HG02798 (cell line): ENCODE data around the gene RYR3.

Experiments used
- ATAC-seq: cut with Tn5 transposase; IDR thresholded peaks from one replicate; pipeline ENCODE4 v1.9.1; 2021; ENCODE audit warnings: mild to moderate bottlenecking; ENCODE audit not compliant: unreplicated experiment, poor library complexity

Gene RYR3

DNA sequence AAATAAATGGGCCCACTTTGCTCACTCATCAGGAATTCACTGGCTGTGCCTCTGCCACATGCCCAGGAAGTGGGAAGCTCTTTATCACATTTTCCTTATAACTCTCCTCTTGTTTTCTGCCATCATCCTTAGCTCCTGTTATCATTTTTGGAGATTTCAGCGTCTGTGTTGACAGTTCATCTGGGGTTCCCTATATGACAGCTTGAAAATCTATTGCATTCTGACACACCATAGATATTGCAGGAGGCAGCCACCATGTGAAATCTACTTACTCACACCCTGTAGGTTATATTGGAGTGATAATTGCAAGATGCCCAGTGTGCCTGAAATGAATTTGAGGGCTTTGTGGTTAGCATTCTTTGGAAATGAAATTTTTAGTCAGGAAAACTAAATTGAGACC, 132.9 kb downstream of the RYR3 start:
- no peak for ATAC-seq

DNA sequence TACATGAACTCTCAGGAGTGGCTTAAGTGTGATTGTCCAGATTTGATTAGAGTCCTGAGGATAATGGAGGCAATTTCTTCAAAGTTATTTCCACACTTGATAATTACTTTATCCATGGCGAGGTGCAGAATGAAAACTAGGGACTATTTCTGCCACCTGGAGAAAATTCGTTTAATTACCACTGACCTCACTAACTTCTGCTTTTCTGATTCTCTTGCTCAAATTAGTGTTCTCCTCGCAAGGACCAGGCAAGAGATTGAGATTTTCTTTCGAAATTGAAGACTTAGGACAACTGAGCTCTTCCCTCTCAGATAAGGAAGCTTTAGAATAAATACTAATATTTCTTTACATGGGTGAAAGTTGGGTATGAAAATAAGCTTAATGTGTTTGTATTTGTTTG, 135.2 kb downstream of the RYR3 start:
- ATAC-seq = no peak

DNA sequence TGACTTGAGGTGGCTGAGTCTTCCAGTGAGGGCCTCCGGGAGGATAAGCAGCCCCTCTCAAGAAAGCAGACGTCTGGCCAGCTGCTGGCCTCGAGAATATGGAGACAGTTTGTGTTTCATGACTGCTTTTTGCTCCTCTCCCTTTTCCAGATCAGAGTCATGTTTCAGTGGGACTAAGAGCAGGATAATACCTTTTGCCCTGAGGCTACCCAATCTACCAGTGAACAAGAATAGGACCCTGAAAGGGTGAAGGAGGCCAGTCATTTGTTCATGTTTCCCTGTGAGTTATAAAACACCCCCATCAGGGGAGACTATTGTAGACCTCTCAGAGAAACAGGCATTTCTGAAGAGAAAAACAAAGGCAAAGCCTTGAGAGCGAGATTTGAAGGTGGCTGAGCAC, 137.4 kb downstream of the RYR3 start:
- ATAC-seq = no peak

DNA sequence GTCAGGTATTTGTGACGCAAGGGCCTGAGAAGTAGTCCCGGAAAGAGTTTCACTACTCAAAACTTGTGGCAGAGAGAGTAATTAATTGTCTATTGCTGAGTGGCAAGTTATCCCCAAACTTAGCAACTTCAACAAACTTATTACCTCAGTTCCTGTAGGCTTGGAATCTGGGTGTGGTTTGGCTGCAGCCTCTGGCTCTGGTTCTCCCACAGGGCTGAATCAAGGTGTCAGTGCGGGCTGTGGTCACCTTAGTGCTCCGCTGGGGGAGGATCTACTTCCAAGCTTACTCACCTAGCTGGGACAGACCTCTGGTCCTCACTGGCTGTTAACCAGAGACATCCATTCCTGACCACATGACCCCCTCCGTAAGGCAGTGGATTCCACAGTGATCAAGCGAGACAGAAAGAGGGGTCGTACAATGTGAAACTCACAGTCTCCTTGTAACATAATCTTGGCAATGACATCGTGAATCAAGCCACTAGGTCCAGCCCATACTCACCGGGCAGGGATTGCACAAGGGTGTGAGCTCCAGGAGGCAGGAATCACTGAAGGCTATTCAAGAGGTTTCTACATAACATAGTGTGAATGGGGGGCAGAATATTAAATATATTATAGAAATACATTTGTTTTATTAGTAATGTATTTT, 138.3 kb downstream of the RYR3 start:
- no peak for ATAC-seq

DNA sequence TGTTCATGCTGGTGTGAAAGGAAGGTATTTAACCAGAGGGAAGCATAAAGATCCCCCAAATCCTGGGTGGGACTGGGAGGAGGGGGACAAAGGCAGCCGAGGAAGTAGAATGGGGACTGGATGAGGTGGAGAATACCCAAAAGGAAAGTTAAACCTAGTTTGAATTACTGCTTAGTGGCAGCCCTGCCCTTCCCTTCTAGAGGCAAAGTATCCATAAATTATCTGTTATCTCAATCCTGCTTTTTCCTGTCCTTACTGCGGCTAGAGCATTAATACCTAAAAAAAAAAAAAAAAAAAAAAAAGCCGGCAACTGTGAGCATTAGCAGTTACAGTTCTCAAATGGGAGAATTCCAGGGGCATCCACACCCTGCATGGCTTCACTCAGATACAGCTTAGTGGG, 139.0 kb downstream of the RYR3 start:
- no peak for ATAC-seq

DNA sequence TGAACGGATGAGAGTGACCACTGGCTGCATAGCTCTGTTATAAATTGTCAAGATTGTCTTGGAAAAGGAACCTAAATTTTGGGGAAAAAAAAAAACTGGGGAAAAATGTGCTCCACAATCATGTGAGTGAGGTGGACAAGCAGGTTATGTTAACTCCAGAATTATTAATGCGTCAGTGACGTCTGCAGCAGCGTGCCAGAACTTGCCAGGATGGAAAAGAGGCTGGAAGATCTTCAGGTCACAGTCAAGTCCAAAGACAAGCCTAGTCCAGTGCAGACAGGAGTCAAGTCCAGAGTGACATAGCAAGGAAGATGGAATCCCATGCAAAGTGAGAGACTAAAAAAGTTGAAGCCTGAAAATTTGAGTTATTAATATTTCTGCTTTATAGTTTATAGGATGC, 140.6 kb downstream of the RYR3 start:
- no peak for ATAC-seq

DNA sequence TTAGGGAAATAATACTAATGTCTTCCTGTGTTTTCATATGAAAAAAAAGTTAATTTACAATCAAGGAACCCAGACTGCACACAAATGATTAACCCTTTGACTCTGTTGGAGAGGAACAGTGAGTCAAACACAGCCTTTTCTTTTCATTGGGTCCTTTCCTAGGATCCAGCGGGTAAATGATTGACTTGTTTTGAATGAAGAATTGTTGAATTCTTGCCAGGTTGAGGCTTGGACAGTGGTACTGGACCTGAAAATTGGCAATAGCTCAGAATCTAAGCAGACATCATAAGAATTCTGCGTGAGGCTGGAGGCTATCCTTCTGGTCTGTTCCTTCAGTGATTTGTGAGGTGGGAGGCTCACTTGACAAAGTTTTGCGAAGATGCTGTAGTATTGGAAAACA, 143.0 kb downstream of the RYR3 start:
- no peak for ATAC-seq

DNA sequence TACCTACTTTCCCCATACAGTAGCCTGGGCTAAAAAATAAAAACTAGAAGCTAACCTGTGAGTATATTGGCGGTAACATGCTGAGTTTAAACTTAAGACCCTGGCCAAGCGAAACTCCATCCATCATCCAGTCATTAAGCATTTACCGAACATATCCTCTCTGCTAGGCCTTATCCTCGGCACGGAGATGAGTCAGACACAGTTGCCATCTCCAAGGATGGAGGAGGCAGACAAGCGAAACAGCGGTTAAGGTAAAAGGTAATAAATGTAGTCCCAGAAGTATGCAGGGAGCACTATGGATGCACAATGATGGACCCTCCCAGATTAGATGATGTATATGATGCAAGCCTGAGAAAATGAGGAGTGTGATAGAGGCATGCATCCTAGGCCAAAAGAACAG, 143.6 kb downstream of the RYR3 start:
- ATAC-seq = no peak

DNA sequence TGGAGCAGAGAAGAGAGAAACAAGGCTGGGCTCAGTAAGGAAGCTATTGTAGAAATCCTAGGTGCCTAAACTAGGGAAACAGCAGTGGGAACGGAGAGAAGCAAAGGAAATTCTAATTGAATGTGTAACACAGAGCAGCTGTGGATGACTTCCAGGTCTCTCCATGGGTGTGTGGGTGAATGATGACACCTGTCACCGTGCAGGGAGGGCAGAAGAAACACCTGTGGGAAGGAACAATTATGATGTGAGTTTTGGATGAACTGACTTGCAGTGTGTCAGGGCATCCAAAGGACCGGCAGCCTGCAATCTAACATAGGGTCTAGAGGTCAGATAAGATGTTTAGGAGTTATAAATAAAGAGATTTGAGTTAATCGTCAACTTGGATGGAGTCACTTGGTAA, 144.2 kb downstream of the RYR3 start:
- ATAC-seq = no peak

DNA sequence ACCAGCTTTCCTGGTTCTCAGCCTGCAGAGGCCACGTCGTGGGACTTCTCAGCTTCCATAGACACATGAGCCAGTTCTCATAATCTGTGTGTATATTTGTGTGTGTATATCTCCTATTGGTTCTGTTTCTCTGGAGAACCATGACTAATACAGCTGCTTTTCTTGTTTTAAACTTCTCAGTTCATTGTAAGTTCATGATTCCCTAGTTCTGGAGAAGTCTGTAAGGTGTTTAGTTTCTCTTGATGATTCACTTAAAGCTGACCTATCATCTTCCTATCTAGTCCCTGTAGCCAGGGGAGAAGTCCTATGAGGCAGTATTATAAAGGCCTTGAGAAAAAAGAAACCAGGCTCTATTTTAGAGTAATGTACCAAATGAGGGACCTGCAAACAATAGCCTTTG, 147.7 kb downstream of the RYR3 start:
- no peak for ATAC-seq

DNA sequence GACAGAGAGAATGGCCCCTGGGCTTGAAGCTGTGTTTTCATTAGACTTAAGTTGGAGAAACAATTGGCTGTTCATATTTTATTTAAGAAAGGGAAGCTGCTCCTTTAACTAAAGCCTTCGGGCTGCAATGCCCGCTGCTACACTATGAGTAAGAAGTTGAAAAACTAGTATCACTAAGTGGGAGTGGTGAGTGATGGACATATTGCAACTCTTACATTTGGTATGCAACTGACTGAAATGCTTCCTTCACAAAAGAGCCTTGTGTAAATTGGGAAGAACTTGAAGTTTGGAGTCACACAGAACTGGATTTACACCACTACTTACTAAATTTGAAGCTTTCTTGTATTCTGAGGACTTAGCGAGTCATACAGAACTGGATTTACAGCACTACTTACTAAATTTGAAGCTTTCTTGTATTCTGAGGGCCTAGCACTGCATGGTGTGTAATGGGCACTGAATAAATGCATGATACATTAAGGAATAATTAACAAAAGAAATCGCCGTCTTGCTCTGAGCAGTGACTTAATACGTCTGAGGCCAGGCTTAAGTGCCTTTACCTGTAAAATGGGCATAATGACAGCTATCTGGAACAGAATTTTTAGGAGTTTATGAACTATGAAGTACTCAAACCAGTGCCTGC, 149.5 kb downstream of the RYR3 start:
- no peak for ATAC-seq

DNA sequence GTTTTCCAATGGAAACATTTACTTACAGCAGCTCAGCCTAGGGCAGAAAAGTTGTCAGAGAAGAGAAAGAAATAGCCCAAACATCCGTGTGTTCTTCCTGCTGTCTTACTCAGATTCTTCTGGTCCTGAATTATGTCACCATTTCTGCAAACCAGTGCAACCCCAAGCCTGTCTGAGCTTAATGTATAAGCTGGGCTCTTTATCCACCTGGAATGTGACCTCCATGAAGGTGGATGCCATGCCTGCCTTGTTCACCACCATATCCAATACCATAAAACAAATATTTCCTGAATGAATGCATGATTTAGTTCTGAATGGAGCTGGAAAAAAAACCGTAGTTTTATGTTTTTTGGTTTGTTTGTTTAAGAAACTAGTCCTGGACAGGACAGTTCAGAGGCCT, 150.9 kb downstream of the RYR3 start:
- no peak for ATAC-seq

DNA sequence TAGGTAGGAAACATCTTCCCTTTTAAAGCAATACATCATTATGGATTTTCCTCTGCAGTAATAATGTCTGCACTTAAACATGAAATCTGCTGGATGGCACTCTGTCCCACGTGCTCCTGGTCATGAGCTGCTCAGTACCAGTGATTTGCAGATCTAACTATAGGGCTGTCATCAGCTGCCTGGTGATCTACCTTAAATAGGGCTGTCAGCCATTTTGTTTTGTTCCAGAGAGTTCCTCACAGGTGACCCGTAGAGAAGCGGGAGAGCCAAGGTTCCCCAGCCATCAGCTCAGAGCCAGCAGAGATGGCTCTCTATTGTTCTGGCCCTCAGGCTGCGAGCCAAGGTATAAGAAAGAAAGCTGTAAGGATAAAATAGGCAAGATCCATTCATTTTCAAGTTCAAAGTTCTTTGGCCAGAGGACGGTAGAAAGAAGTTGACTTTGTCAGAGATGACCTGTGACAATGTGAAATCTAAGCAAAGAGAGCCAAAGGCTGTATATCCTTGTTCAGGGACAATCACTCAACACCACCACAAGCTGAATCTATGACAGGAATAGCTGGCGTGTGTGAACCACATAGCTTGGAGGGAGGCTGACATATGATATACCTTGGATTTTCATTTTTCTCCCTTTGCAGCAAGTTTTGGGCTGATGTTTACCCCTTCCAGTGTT, 156.5 kb downstream of the RYR3 start:
- no peak for ATAC-seq

DNA sequence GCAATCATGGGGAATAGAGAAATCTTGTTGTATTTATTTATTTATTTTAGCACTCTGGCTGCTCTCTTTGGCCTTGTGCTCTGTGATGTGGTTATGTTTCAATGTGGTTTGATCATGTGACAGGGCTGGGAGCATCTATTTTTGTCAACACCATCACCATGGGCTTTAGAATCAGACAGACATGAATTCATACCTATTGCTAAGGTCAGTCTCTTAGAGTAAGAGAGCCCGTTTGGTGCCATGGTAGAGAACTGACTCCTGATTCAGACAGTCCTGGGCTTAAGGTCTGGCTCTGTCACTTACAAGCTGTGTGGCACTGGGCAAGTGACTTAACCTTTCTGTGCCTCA, 157.0 kb downstream of the RYR3 start:
- ATAC-seq = no peak

DNA sequence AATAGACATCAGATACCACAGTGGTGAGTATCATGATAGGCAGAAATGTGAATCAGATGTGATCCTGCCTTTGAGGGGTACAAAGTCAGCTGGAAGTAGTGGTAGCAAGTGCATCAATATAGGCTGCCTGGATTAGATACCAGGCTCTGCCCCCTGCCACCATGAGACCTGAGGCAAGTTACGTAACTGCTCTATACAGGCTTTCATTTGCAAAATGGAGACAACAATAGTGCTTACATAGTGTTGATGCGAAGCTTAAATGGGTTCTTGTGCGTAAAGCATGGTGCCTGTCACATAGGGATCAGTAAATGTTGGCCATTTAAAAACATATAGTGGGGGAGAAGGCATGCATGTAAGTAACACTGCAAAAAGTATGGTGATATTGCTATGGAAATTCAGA, 158.0 kb downstream of the RYR3 start:
- no peak for ATAC-seq

DNA sequence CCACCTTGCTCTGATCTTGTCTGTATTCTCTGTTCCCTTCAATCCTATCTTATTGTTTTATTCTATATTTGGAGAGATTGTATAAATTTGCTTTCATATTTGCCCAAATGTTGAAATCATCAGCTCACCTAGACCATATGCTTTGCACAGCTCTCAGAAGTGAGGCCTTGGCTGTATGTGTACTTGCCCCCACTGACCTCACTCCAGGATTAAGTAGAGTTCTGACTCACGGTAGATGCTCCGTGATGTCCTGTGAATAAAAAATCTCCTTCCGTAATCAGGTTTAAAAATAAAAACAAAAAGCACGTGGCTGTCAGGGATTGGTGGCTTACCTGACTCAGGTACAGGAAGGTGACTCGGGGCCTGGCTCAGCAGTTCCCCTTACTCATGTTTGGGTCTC, 162.2 kb downstream of the RYR3 start:
- no peak for ATAC-seq

DNA sequence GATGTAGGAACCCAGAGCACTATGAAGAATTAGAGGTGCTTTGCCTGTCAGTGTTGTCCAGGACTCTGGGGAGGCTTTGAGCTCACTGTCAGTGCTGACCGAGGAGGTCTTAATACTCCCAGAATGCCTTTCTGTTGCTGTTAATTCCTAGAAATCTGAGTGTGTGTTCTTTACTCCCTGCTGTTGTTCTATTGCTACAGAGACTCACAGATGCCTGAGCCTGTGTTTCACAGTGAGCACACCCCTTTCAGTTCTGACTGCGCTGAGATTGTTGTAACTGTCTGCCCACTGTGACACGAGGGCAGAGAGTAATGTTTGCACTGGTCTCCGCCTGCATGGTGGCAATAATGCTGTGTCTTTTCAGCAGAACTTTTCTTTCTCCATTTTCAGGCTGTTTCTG, 162.9 kb downstream of the RYR3 start:
- ATAC-seq = no peak

DNA sequence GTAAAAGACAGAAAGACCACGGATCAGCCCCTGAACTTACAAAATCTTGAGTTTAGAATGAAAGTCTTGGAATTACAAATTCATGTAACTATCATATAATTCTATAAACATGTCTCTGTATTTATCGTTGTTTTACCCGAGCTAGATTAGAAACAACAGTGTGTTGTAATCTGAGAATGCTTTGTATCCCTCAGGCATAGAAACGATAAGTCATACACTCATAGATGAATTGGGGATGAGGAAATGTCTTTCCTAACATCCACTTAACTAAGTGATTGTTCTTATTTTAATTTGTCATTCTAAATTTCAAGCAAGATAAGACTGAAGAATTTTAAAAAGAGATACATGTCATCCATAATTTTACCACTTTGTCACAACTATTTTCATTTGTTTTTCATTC, 165.3 kb downstream of the RYR3 start:
- no peak for ATAC-seq

DNA sequence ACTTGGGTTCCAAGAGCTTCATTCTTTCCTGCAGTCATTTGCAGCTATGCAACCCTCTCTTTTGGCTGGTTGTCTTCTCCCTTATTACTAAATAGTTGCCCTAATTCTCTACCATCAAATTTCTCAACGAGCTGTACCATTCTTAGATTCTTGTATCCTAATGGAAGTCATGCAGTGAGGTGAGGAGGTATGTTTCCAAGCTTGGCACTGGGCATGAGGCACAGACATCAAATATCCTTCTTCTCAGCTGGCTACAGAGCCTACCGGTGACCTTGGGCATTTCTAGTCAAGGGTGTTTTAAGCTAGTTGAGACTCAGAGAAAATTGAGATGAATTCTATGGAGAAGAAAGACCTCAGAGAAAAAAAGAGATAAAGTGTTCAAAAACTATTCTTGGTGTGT, 166.1 kb downstream of the RYR3 start:
- ATAC-seq = no peak

DNA sequence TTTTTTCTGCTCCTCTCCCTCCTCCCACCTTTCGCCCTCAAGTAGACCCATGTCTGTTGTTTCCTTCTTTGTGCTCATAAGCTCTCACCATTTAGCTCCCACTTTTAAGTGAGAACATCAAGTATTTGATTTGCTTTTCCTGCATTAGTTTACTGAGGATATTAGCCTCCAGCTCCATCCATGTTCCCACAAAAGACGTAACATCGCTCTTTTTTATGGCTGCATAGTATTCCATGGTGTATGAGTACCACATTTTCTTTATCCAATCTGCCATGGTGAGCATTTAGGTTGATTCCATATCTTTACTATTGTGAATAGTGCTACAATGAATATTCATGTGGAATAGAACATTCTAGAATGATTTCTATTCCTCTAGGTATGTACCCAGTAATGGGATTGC, 178.6 kb downstream of the RYR3 start:
- no peak for ATAC-seq

DNA sequence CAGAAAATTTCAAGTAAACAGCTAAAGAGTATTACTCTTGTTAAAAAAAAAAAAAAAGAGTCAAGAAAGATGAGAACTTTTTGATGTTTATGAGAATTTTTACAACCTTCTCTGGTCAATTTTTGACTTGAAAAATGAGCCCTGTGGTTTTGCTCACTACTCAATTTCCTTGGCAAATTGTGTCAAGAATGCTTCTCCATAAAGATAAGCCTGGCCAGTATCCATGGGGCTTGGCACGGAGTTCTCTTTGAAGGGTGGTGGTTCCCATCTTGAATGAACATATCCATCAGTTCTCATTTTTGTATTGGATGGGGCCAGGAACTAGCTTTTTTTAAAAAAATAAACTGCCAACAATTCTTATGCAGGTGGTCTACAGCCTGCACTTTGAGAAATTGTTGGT, 179.9 kb downstream of the RYR3 start:
- no peak for ATAC-seq

DNA sequence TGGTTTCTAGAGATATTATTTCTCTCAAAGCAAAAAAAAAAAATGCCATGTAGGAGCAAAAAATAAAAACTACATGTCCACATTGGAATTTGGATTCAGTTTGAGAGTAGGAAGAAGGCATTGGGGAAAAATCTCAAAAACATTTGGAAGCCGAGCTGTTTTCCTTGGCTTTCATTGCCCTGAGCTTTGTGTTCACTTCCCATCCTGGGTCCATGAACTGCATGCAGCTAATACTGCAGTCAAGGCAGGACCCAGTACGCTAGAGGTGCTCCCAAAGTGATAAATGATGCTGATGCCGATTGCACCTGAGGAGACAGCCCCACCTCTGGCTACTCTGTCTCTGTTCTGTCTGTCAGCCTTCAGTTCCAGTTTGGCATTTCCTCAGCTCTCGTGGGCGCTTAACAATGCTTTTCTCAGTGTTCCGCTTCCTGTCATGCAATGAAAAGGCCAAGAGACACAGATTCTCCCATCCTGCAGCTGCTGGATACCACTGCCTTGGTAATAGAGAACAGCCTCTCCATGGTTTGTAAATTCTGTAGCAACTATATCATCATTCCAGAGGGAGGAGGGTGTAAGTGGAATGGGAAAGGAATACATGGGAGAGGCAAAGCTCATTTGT, 181.8 kb downstream of the RYR3 start:
- ATAC-seq = no peak
